Ammon's horn (tissue), 1 donor: ENCODE results near the gene OXT.

Source experiments
- DNase-seq: peaks from one replicate; pipeline ENCODE4 v3.0.0-alpha.2; 2016; ENCODE audit warnings: low spot score

Gene OXT

GRCh38 chr20:3109350-3110302 lies 38.2 kb downstream of the OXT start:
- DNase-seq = peak; percentile 36

GRCh38 chr20:3111507-3111906 lies 40.1 kb downstream of the OXT start:
- no peak for DNase-seq

- DNase-seq = no peak
Measured at GRCh38 chr20:3111995-3112394, 40.6 kb downstream of the OXT start.

- DNase-seq = peak; percentile 48
Measured at GRCh38 chr20:3115190-3116107, 44.0 kb downstream of the OXT start.

GRCh38 chr20:3116341-3116740 lies 44.9 kb downstream of the OXT start:
- no peak for DNase-seq

GRCh38 chr20:3117839-3118379 lies 46.5 kb downstream of the OXT start:
- DNase-seq = peak; percentile 88

GRCh38 chr20:3119044-3119443 lies 47.6 kb downstream of the OXT start:
- no peak for DNase-seq

GRCh38 chr20:3121271-3121911 lies 50.0 kb downstream of the OXT start:
- DNase-seq = no peak
